Panc1 (cell line): ENCODE results near the gene DZIP1. TPM values are rescaled to one million over a fixed set of nuclear protein-coding genes. Genes with fewer than 3 reads are reported as not detected.
A peak's percentile ranks its signal among the peaks of the same experiment; 100 is the strongest.

Source experiments
- ATAC-seq: fragments of 200-7000 bp; cut with Tn5 transposase; 2 replicates; pipeline ENCODE4 v1.9.1; 2020; ENCODE audit warnings: mild to moderate bottlenecking, moderate library complexity
- BruUV-seq: library from RNA; stranded (reverse); fragments of 400-500 nt; replicated peaks from 2 replicates; lab custom pipeline; 2021; lab: Mats Ljungman, UMichigan
- CTCF ChIA-PET: fragments of 300-600 bp; sonication (Branson Sonifier 250); formaldehyde crosslinking; loops from one replicate; lab custom pipeline; 2022; ENCODE audit warnings: antibody characterized with exemption; lab: Charles Lee
- POLR2A ChIA-PET: fragments of 300-600 bp; sonication (Branson Sonifier 250); formaldehyde crosslinking; loops from one replicate; lab custom pipeline; 2022; ENCODE audit warnings: antibody characterized with exemption; lab: Charles Lee
- DNase-seq: peaks from one replicate; pipeline ENCODE4 v3.0.0-alpha.2; 2010; ENCODE audit warnings: low read depth, low spot score
- H3K27ac ChIP-seq: 2 replicates; pipeline ENCODE4 v1.5.1; 2011; ENCODE audit warnings: mild to moderate bottlenecking, low read length, inconsistent platforms
- H3K27me3 ChIP-seq: fragments of 200-500 bp; sonication (Bioruptor generic); 2 replicates; pipeline ENCODE4 v1.6.0; 2014; ENCODE audit warnings: low read length, inconsistent platforms; ENCODE audit not compliant: control insufficient read depth, insufficient read depth
- H3K36me3 ChIP-seq: fragments of 200-500 bp; sonication (Bioruptor generic); 2 replicates; pipeline ENCODE4 v1.5.1; 2014; ENCODE audit warnings: inconsistent platforms, mild to moderate bottlenecking, low read length, moderate library complexity; ENCODE audit not compliant: control insufficient read depth, insufficient read depth
- H3K4me1 ChIP-seq: 2 replicates; pipeline ENCODE4 v1.5.1; 2011; ENCODE audit warnings: inconsistent platforms, mild to moderate bottlenecking, low read length, moderate library complexity; ENCODE audit not compliant: control insufficient read depth, insufficient read depth
- H3K4me3 ChIP-seq, 2 experiments: 2 replicates each; pipeline ENCODE4 v1.5.1; 2011 to 2012; ENCODE audit warnings: low read depth in 2 of 2, low read length in 2 of 2, mild to moderate bottlenecking in 2 of 2, inconsistent platforms in 1 of 2, moderate library complexity in 1 of 2
- H3K9me3 ChIP-seq: fragments of 200-500 bp; sonication (Bioruptor generic); 2 replicates; pipeline ENCODE4 v1.5.1; 2014; ENCODE audit warnings: low read depth, mild to moderate bottlenecking, inconsistent platforms, low read length, moderate library complexity; ENCODE audit not compliant: control insufficient read depth, insufficient read depth
- CTCF ChIP-seq: fragments of 450-650 bp; IDR thresholded peaks from 2 replicates; pipeline ENCODE4 v1.5.1; 2017; ENCODE audit warnings: mild to moderate bottlenecking
- POLR2AphosphoS5 ChIP-seq: IDR thresholded peaks from 2 replicates; pipeline ENCODE4 v1.6.1; 2012; ENCODE audit warnings: mild to moderate bottlenecking, low read depth, low read length, moderate library complexity
- REST ChIP-seq, 2 experiments: IDR thresholded peaks; 2 replicates each; pipeline ENCODE4 v1.6.1; 2011 to 2012; ENCODE audit warnings: low read depth in 2 of 2, control low read depth in 1 of 2, low read length in 1 of 2, mild to moderate bottlenecking in 1 of 2, moderate library complexity in 1 of 2; ENCODE audit not compliant: insufficient read depth in 1 of 2
- SIN3A ChIP-seq: IDR thresholded peaks from 2 replicates; pipeline ENCODE4 v1.6.1; 2012; ENCODE audit warnings: low read depth, mild to moderate bottlenecking, low read length, moderate library complexity, borderline replicate concordance; ENCODE audit not compliant: insufficient read depth
- TCF7L2 ChIP-seq: IDR thresholded peaks from 2 replicates; pipeline ENCODE4 v1.6.1; 2011; ENCODE audit warnings: mild to moderate bottlenecking, low read depth, low read length, inconsistent platforms
- in situ Hi-C: cut with HindIII; loops from 2 replicates; pipeline ENCODE4 v1.10.0; 2016; ENCODE audit warnings: low sequenced_read_pairs, low pct_unique_long_range_greater_than_20kb
- intact Hi-C: fragments of 100-400 bp; cut with micrococcal nuclease; formaldehyde crosslinking; loops from one replicate; pipeline ENCODE4 v1.10.0; 2022; ENCODE audit not compliant: unreplicated experiment
- total RNA-seq: library from RNA; stranded (reverse); gene quantifications from one replicate; pipeline ENCODE4 v1.2.1, GENCODE V29; 2021; ENCODE audit not compliant: unreplicated experiment

The DZIP1 gene
- total RNA-seq, 1 experiment from 2014 or later, result 22.9 TPM

- POLR2A ChIA-PET, result interaction anchor here (0.6 kb wide), 1 partner anchor 43 kb away, joined by 4 read pairs; no protein-coding TSS in a partner anchor
- in situ Hi-C loops, result no loop called here
These were observed 79.7 kb downstream of the DZIP1 start for GRCh38 chr13:95564733-95565291.

DNA sequence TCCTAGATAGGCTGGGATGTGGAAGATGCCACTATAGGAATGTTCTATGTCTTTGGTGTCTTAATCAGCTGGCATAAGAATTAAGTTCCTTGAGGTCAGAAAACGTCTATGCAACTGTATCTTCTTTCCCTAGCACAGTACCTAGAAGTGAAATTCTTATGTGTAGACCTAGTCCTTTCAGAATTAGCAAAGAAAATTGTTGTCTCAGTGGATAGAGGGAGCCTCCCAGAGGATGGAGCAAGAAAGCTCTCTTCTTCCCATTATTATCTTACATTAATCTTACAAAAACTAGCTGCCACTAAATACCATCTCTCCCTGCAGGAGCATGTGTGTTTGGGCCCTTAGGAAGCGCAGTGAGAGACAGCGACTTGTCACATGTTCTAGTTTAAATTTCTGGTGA is 80.4 kb downstream of the DZIP1 start:
- no peak for DNase-seq
- Histone ChIP-seq H3K27me3 (no peaks in the 10 kb centered on the region), H3K9me3 (no peaks in the 10 kb centered on the region), H3K36me3 (no peaks in the 10 kb centered on the region), H3K4me1 (no peaks in the 10 kb centered on the region), H3K4me3 (no peak overlapping the region), H3K27ac (no peak overlapping the region)
- TF ChIP-seq CTCF (peak; percentile 43; the same call in 1 of the 2 replicates), SIN3A (no peak), REST (IDR thresholded peaks at IDR 0.05; ENCODE audit: insufficient read depth in 1 of 2, low read depth in 2 of 2, low read length in 1 of 2) (no peak), TCF7L2 (no peak)
- POLR2A ChIA-PET, result interaction anchor here (0.6 kb wide), 1 partner anchor 42 kb away, joined by 4 read pairs; no protein-coding TSS in a partner anchor
- BruUV-seq, result no TSS peak
- in situ Hi-C loops, result no loop called here
- CTCF ChIA-PET, result no interaction called here
- intact Hi-C loops, result no loop called here
- no peak; the same call in 1 of the 2 replicates for ATAC-seq

More at GRCh38 chr13:95564733-95565291, 79.7 kb downstream of the DZIP1 start:
- no peak overlapping the region for H3K27ac ChIP-seq
- CTCF ChIA-PET, result no interaction called here
- no peaks in the 10 kb centered on the region for H3K36me3 ChIP-seq
- ATAC-seq (no peak), DNase-seq (no peak)
- TF ChIP-seq TCF7L2 (no peak), POLR2AphosphoS5 (no peak), REST (IDR thresholded peaks at IDR 0.05; ENCODE audit: insufficient read depth in 1 of 2, low read depth in 2 of 2, low read length in 1 of 2) (no peak), CTCF (no peak), SIN3A (no peak)
- H3K4me3 ChIP-seq, result no peak overlapping the region
- no peaks in the 10 kb centered on the region for H3K9me3 ChIP-seq
- no TSS peak for BruUV-seq
- no peaks in the 10 kb centered on the region for H3K4me1 ChIP-seq
- H3K27me3 ChIP-seq, result no peaks in the 10 kb centered on the region
- intact Hi-C loops, result no loop called here
